Stimulated activated CD4-positive, alpha-beta T cell treated with anti-CD3 and anti-CD28 coated beads, Interleukin-12 subunit alpha, Interleukin-12 subunit beta, amount 100 ng/mL, for 48 hours (primary cell): ENCODE results near the gene PHF20.
"Not testable (repeated sequence)": the region's sequence is repeated elsewhere in the genome, so short reads cannot be mapped to it uniquely, and the experiment has no call there.

Experiments used
- DNase-seq, 3 donors: peaks; one replicate each; pipeline ENCODE4 v3.0.0-alpha.2; 2020; ENCODE audit warnings: low read depth in 2 of 3, low spot score in 1 of 3

The PHF20 gene

GRCh38 chr20:35912881-35913280 is 141.1 kb downstream of the PHF20 start:
- no peak for DNase-seq

DNA sequence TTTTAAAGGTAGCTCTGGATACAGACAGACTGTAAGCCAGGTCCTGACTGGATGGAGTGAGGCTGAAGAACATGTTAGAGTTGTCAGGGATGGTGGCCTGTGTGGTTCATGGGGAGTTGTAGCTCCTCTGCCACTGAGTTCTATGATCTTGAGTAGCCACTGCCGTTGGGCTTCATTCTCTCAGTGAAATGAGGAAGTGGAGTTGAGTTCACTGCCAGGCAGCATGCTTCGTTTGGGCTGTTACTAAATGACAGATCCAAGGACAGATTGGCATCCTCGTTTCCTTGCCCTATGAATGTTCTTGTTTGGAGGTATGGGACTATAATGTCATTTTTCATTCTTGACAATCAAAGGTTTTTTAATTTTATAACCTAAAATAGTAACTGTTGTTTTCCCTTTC is 145.3 kb downstream of the PHF20 start:
- no peak for DNase-seq

DNA sequence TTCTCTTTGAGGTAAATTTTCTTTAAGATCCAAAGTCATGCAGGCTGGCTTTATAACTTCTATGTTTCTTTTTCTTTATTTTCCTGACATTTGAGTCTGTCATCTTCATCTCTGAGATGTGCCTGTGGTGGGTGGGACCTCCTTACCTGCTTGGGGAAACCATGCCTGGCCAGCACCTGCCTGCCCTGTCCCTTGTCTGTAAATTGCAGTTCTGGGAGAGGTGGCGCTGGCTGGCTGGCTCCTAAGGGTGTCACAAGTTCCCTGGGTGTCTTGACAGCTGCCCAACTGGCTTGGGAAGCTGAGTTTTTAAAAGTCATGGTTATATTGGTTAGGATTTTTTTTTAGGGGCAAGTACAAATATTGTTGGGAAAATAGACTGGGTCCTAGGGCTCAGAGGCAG is 146.2 kb downstream of the PHF20 start:
- no peak for DNase-seq

DNA sequence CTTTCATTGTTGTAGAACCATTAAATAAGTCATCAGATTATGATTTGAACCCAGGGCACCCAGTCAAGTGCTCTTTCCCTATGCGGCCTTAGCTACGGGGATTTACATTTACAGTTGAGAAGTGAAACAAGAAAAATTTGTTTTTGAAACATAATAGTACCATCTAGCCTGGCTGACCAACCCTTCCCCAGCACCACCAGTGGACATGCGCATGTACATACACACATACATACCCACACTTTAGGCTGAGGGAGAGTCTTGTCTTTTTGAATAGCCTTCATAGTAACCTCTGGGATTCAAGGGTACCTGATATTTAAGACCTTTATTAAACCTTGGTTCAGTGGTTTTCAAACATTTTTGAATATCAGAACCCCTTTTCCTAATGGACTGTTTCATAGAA is 148.7 kb downstream of the PHF20 start:
- no peak for DNase-seq

DNA sequence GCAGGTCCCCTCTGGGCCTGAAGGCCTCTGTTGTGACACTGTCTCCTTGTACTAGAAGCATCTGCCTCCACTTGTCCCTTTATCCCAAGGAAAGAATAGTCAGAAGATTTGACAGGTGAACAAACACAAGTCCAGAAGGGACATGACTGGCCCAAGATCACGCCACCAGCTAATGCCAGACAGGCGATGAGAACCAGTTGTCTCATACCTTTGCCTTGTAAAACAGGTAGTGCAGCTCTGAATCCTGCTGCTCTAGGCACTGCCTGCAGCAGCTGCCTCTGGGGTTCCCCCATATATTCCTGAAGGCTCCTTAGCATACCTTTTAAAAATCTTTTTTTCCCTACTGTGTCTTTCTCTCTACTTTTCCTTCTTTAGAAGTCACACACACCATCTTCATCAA is 157.5 kb downstream of the PHF20 start:
- no peak for DNase-seq

DNA sequence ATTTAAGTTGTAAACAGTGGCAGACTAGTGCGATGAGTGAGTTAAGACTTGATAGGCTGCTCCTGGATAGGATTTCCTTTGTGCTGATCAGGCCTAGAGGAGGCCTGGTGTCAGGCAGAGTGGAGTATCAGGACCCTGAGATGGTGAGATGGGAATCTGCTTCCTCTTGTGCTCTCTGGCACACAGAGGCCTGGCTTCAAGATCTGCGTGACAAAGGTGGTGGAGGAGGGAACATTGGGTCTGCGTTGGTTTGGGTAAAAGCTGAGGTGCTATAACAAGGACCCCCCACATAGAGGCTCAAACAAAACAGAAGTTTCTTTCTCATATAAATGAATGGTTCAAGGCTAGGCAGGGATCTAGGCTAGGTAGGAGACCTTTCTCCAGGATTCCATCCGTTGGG is 162.2 kb downstream of the PHF20 start:
- no peak for DNase-seq

DNA sequence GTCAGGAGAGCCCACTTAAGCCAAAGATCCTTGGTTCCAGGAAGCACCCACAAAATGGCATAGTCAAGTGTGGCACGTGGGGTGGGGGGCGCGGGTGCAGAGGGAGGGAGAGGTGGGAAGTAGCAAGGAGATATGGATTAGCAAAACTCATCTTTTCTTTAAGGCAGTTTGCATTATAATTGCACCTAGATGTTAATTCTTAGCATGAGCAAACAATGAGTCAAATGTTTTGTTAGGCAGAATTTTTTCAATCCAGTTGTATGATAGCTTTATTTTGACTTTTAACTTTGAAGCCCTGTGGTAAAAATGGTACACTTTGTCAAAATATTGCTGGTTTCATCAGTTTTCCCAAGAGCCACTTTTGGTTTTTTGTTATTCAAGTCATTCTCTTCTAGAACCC is 167.4 kb downstream of the PHF20 start:
- DNase-seq: no peak

- no peak for DNase-seq
Measured at GRCh38 chr20:35941620-35942019, 169.8 kb downstream of the PHF20 start.

DNA sequence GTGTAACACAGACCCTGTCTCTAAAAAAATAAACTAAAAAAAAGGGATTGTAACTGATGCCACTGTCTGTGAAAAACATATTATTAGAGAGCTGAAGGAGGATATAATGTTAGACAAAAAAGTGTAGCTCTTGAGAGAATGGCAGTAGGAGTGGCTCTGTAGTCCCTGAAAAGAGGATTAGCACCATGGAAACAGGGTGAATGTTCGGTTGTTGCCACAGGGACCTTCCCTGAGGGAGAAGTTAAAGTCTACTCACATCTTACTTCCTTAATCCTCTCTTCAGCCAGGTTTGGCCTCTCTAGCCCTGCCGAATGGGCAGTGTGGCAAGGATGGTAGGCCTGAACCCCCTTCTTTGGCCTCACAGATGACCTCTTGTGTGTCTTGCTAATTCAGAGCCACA is 170.4 kb downstream of the PHF20 start:
- no peak for DNase-seq

DNA sequence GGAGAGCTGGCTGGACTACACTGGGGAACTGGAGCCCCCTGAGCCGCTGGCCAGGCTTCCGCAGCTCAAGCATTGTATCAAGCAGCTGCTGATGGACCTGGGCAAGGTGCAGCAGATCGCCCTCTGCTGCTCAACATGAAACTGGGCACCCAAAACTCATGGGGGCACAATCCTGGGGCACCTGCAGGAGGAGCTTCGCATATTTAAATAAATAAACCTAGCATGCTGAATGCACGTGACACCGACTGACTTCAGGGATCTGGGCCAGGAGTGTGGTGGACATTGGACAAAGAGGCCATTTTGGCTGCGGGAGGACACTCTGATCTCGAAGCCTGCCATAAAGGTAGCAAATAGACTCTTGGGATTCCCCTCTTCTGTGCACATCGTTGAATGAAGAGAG is 175.7 kb downstream of the PHF20 start:
- DNase-seq: no peak

GRCh38 chr20:35947907-35948306 is 176.1 kb downstream of the PHF20 start:
- no peak for DNase-seq

GRCh38 chr20:35950093-35950492 is 178.3 kb downstream of the PHF20 start:
- DNase-seq: no peak

DNA sequence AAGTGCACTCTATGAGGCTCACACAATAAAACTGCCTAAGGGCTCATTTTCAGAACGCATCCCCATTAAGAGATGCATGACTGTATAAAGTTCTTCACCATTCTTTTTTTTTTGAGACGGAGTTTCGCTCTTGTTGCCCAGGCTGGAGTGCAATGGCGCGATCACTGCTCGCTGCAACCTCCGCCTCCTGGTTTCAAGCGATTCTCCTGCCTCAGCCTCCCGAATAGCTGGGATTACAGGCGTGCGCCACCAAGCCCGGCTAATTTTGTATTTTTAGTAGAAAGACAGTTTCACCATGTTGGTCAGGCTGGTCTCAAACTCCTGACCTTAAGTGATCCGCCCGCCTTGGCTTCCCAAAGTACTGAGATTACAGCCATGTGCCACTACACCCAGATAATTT is 180.3 kb downstream of the PHF20 start:
- not testable (repeated sequence) for DNase-seq

- no peak for DNase-seq
Measured at GRCh38 chr20:35952480-35953386, 180.9 kb downstream of the PHF20 start.

GRCh38 chr20:35953387-35954199 is 181.8 kb downstream of the PHF20 start:
- peak; percentile 44 to 61 (median 57) for DNase-seq

DNA sequence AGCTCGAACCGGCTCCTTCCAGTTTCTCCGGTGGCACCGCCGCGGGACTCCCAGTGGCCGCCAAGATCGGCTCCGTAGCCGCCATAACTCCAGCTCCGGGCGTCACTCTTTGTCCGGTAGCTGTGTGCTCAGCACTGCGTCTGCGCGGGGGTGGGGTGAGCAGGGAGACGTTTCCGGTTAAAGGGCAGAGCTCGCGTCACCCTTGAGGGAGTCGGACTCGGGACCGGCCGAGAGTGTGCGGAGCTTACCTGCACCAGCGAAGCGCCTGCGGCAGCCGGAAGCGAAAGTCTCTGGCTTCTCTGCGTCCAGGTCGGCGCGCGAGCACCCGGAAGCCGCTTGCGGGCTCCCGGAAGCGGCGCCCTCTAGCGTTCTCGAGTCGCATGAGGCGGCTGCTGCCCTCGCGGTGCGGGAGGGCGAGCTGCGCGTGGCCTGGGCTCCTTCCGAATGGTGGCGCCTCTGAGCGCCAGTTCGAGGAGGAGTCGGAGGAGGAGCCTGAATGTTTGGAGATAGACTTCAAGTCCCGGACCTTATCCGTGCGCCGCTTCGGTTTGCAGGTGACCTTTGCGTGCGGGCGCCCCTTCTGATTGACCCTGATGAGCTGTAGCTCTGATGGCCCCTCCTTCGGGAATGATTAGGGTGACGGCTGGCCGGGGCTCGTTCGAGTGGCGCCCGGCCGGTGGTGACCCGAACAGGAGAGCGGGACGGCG is 182.5 kb downstream of the PHF20 start, which contains the start of gene SCAND1:
TSS of gene SCAND1 (minus strand) at position 303 of the 707 bp plus-strand sequence. CDS start at position 85, 218 bp downstream.
- DNase-seq: peak; percentile 91 to 97 (median 97)

DNA sequence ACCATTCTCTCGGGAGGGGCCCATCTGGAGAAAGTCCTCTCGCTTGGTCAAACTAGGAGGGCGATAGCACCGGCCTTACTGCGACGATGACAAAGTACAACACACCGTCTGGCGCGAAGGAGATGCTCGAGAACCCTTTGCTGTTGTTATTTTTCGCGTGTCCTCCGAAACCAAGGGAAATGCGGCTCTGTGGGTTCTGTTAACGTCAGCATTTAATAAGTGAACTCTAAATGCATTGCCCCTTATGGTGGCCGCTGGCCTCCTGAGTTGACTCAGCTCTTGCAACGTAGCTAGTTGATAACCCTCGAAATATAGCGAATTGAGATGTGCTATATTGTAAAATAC is 183.1 kb downstream of the PHF20 start:
- peak in 1 of 3 donors; percentile 9 for DNase-seq

DNA sequence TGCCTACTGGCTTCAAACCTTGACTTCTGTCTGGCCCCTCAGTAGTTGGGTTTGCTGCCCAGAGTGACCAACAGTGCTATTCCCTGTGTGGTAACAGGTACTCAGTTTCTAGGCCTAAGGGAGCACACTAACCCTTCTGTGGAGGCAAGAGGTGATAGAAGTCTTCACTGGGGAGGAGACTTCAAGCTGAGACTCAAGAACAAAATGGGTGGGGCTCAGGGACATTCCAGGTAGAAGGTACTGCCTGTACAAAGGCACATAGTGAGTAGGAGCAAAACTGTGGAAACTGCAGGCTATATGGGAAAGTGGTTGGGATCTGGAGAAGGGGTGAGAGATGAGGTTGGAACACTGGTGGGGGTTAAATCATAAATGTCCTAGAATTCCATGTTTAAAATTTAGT is 184.8 kb downstream of the PHF20 start:
- DNase-seq: no peak

- not testable (repeated sequence) for DNase-seq
Measured at GRCh38 chr20:35959291-35959690, 187.5 kb downstream of the PHF20 start.

DNA sequence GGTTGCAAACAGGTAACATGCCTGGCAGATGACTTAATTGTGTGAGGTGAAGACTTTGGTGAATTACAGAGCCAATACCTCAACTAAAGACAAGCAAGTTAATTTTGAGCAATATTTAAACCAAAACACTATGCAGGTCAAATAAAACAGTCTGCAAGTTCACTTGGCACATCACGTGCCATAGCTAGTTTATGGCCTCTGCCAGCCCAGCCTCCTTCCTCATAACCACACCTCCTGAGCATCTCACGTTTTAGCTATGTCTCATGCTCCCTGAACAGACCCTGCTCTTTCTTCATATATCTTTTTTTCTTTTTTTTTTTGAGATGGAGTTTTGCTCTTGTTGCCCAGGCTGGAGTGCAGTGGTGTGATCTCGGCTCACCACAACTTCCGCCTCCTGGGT is 192.1 kb downstream of the PHF20 start:
- no peak for DNase-seq

- no peak for DNase-seq
Measured at GRCh38 chr20:35967979-35968640, 196.3 kb downstream of the PHF20 start, which contains the start of gene CNBD2. Gene CNBD2 (plus strand): TSS chr20:35968590. CDS start chr20:35968763, 173 bp downstream.
